GM21381 (cell line): ENCODE data around the gene POU2F1.

Experiments used
- ATAC-seq: cut with Tn5 transposase; IDR thresholded peaks from one replicate; pipeline ENCODE4 v1.9.1; 2021; ENCODE audit warnings: mild to moderate bottlenecking, moderate library complexity; ENCODE audit not compliant: unreplicated experiment

POU2F1 gene

DNA sequence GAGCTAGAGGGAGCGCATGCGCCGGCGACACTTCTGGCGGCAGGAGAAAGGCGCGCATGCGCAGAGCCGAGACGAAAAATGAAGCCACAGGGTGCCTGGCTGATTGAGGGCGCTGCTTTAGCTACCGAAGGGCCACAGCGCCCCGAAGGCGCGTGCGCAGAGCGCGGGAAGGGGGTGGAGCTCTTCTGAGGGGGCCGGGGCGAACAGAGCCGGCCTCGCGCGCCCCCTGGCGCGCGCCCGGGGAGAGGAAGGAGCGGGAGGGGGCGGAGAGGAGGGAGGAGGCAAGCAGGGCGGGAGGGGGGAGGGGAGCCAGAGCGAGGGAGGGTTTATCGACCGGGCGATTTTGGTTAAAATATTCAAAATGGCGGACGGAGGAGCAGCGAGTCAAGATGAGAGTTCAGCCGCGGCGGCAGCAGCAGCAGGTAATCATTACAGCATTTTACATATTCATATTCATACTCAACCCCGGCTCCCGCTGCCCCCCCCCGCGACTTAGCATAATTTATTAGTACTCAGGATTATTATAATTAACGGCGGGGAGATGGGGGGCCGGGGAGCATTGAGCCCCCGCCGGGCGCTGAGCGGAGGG is at the start of gene POU2F1:
Gene POU2F1 (plus strand): TSS at position 350 of the 589 bp plus-strand sequence. CDS start 12 bp downstream, at position 362.
- ATAC-seq: peak; percentile 57

DNA sequence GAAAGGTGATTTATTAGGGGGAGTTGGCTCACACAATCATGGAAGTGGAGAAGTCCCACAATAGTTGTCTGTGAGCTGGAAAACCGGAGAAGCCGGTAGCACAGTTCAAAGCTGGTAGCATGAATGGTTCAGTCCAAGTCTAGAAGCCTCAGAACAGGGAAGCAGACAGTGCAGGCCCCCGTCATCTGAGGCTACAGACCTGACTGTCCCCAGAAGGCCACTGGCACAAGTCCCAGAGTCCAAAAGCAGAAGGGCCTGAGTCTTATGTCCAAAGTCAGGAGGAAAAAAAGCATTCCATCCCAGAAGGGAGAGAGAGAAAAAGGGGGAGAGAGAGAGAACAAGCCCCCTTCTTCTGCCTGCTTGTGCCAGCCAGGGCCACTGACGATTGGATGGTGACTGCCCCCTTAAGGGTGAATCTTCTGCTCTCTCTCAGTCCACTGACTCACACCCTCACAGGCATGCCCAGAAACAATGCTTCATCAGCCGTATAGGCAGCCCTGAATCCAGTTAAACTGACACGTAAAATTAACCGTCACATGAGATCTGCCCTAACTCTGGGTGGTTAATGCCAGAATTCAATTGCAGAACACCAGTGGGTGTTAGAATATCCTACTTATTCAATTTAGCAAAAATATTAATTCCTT is 49.3 kb upstream of the POU2F1 start:
- no peak for ATAC-seq

DNA sequence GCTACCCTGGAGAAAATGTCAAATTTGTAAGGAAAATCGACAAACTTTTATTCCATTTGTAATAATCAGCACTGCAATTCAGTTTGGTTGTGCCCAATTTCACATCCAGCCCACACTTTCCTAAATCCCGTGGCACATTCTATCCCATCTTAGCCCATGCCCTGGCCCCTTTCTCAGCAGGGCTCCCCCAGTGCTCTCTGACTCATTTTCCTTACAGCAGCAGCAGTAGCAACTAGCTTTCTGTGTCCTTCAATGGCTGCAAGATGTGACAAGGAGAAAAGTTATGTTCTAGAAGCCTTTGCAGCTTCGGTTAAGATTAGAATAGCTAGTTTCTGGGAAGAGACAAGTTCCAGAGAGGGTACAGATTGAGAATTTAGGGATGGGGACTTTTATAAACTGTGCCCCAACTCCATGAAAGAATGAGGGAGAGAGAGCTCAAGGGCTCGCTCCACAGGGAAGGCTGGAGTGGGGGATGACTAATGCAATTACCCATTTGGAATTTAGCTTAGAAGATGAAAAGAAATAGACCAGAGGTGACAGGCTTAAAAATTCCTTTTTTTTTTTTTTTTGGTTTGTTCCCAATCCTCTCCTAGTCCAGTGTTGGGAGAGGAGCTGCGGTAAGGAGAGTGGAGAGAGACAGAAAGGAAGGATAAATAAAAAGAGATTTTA is 47.0 kb upstream of the POU2F1 start:
- ATAC-seq: no peak

DNA sequence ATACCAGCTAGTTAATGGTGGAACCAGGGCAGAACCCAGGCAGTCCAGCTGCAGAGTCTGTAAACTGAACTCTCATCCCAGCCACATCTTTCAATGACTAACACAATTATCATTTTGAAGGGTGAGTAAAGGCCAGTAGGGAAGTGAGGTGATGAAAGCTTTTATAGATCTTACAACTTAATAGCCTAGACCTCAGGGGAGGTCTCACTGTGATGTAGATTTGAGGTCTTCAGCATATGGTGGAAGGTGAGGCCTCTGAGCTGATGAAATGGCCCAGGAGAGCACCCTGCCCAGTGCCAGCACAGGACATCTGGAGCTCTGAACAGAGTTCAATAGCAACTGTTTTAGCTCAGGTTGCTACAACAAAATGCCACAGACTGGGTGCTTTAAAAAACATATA is 44.8 kb upstream of the POU2F1 start:
- ATAC-seq: no peak

DNA sequence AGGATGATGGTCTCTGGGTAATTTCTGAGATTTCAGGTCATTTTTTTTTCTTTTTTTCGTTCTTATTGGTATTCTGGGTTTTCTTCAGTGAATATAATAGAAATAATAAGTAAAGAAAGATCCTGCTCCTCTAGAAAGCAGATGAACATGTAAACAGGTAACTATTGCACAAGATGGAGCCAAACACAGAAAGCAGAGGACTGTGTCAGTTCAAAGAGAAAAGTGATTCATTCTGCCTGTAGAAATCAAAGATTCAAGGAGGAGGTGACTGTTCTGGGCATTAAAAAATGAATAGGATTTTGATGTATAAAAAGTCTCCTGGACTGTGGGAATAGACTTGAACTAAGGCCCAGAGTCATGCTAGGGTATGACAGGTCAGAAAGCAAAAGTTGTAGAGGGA is 41.9 kb upstream of the POU2F1 start:
- no peak for ATAC-seq

DNA sequence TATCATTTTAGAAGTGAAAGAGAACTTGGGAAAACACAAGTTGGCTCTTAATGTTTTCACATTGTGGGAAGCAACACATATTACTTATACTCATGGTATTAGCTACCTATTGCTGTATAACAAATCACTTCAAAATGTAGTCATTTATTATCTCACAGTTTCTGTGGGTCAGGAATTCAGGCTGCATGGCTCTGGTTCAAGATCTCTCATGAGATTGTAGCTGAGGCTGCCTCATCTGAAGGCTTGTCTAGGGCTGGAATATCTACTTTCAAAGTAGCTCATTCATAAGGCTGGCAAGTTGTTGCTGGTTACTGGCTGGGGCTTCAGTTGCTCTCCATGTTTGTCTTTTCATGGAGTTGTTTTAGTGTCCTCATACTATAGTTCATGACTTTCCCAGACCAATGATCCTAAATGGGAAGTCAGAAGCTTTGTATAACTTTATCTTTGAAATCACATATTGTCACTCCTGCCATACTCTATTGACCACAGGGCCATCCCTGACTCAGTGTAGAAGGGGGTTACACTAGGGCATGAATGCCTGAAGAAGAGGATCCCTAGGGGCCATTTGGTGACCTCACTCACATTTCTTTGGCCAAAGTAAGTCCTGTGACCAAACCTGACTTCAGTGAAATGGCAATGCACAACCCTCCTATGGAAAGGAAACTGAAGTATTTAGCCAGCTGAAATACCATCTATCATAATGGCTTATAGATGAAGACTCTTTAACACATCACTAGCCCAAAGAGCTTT is 37.9 kb upstream of the POU2F1 start:
- ATAC-seq: no peak

DNA sequence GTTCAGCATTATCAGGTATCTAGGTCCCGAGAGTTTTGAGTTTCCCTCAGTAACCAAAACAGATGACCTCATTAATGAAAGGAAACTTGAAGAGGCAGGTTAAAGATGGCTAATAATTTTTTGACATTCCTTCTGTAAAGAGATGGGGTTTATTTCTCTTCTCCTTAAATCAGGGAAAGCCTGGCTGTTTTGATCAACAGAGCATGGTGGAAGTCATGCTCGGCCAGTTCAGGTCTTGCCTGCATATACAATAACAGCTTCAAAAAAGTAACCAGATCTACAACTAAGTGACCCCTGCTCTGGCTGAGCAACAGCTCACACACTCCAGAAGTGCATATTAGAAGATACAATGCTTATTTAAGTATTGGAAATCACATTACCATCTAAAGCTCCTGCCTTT is 36.6 kb upstream of the POU2F1 start:
- ATAC-seq: no peak

DNA sequence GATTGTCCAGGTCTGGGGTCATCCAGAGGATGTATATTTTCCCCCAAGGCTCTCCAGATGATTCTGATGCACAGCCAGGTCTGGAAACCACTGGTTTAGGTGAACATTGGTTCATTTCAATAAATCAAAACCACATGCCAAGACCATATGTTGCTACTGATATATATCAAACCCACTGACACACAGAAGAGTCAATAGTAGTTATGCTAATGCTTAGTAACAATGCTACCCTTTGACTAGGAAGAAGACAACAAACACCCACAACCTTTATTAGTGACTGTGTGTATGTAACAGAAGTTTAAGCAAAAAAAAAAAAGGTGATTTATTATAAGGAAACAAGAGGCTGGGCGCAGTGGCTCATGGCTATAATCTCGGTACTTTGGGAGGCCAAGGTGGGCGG is 35.6 kb upstream of the POU2F1 start:
- no peak for ATAC-seq

DNA sequence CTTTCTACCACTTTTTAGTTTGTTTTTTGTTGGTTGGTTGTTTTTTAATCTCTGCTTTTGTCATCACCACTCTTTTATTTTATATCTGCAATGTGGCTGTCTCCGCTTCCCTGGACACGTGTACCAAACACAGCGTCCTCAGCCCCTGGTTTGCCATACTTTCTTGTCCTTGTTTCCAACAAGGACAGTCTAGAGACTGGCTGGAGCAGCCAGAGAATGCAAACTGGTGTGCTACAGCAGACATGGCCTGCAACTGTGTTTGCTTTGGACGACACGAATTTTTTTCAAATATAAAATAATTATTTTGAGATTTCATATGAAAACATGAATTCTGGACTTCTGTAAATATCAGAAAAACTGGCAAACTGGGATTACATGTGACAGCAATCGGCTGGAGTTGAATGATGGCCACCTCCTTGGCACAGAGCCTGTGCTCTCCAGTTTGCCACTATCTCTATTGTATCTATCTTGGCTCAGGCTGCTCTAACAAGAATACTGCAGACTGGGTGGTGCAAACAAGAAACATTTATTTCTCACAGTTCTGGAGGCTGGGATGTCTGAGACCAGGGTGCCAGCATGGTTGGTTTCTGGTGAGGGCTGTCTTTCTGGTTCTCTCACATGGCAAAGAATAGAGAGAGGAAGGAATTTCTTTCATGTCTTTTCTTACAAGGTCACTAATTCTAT is 34.6 kb upstream of the POU2F1 start:
- no peak for ATAC-seq

DNA sequence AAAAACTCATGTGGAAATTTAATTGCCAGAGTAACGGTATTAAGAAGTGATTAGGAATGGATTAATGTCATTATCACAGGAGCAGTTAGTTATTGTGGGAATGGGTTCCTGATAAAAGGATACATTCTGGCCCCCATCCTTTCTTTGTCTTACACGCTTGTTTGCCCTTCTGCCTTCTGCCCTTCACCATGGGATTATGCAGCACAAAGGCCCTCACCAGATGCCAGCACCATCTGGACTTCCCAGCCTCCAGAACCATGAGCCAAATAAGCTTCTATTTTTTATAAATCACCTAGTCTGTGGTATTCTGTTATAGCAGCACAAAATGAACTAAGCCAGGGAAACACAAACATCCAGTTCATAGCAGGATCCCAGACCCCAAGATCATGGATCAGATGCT is 33.9 kb upstream of the POU2F1 start:
- no peak for ATAC-seq

DNA sequence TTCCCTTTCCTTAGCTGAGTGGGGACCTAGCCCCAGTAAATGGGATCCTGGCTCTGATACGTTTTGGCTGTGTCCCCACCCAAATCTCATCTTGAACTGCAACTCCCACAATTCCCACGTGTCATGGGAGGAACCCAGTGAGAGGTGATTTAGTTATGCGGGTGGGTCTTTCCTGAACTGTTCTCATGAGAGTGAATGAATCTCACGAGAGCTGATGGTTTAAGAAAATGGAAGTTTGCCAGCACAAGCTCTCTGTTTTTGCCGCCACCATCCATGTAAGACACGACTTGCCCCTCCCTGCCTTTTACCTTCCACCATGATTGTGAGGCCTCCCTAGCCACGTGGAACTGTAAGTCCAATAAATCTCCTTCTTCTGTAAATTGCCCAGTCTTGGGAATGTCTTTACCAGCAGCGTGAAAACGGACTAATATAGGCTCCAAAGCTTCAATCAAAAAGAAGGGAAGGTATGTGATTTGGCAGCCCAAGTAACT is 29.9 kb upstream of the POU2F1 start:
- ATAC-seq: no peak

DNA sequence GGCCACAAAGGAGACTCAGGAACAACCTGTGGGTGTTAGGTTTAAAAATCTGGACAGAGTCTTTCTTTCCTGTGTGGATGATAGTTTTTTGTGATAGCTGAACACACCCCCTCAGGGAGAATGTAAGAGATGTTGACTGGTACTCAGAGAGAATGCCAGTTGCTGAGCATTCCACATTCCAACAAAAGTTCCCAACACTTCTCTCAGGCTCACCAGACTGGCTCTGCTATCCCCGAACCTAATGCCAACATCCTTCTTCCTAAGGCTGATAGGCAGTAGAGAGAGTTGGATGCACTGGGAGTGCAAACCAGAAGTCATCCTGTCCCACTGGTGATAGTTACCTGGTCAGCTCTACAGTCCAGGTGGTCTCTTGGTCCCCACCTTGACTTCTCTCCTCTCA is 28.7 kb upstream of the POU2F1 start:
- ATAC-seq: no peak

DNA sequence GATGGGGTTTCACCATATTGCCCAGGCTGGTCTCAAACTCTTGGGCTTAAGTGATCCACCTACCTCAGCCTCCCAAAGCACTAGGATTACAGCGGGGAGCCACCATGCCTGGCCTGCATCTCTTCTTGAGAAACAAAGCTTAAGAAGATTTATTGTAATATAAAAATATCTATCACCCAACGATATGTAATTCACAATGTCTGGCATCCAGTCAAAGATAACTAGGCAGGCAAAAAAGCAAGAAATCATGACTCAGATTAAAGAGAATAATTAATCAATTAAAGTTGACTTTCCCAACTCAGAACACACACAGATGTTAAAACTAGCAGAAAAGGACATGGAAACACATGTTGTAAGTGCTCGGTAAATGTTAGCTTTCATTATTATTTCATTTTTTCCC is 26.5 kb upstream of the POU2F1 start:
- ATAC-seq: no peak

DNA sequence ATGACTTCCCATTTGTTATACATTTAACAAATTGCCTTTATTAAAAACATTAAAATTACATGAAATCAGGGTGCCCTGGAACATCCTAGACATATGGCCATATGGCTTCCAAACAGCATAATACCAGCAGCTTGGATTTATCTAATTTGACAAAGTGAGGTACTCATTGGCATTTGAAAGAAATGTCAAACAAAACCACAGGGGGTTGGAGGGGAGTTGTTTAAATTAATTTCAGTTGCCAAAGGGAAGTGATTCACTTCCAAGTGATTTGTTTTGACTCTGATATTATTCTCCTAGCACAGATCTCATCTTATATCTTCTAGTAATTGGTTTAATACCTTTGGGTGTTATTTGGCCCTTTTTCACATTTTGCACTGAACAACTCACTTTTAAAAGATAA is 24.5 kb upstream of the POU2F1 start:
- ATAC-seq: no peak

DNA sequence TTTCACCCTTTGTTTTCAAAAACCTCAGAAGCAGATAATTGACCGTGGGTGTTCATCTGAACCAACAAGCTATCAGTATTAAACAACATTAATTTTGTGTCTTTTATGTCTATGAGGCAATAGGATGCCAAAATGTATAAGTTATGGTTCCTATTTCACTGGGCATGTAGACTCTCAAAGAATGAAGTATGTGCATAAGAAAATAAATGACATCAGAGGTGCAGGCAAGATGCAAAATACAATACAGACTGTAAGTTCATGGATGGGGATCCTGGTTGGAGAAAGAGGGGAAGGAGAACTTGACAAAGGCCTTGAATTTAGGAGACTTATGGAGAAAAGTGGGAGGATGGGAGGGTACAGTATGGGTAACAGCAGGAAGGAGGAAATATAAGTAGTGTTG is 23.4 kb upstream of the POU2F1 start:
- ATAC-seq: no peak

DNA sequence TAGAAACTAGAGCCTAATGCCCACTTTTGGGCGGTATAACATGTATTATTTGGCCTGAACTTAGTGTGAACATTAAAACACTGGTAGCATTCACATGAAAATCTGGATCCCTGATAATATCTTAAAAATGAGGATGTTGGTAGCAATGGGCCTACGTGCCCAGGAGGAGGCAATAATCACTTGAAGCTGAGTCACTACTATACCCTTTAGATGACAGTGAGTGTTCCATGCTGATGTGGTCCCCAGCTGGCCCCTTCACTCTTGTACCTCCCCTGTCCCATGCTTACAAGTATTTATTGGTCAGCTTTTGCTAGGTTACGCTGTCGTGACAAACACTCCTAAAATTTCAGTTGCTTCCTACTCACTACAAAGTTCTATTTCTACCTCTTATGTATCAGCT is 23.0 kb upstream of the POU2F1 start:
- ATAC-seq: no peak

DNA sequence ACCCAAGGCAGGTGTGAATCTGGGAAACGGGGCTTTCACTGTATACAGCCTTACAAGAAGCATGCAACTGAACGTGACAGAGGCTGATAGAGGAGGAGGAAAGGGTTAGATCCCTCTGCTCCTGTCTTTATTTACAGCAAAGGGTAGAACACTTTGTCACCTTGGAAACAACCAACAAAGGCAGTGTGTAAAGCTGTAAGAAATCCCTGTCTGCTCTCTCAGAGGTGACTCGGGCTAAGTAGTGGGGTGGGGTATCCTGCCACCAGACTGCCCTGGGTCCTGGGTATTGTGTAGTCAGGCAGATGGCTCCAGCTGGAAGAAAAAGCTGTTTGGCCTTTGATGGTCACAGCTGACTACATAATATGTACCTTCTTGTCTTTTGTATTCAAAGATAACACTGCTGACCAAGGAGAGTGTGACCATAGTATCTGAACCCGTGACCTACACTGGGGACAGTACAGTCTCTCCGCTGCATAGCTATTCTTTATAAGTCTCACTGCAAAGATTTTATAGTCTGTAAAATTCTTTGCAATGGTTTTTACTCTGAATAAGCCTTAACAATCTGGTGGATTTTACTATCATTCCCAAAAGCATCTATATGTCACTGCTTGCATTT is 22.1 kb upstream of the POU2F1 start:
- ATAC-seq: no peak

DNA sequence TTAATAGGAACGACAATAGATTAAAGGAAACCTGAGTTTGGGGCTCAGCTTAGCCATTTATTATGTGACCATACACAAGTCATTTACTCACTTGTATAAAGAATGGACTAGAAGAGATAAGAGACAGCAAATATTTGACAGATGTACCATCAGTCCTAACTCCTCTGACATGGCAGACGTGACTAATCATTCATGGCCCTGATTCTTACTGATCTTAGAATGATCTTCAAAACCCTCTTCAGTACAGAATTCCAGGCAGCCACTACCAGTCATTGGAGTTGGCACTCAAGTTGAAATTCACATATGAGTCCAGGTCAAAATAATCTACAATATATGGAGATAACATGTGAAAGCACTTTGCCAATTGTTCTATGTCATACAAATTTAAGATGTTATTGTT is 21.0 kb upstream of the POU2F1 start:
- ATAC-seq: no peak

DNA sequence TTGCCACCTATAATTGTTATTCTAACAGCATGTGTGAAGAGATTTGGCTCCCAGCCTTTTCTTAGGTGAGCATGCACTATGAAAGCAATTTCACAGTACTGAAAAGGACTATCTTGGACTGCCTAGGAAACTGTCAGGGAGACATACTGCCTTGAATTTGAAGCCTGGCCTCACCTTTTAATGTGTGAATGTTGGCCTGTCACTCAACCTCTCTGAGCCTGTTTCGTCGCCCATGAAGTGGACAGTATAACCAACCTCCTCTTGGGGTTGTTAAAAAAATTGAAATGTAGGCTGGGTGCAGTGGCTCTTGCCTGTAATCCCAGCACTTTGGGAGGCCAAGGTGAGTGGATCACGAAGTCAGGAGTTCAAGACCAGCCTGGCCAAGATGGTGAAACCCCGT is 20.4 kb upstream of the POU2F1 start:
- no peak for ATAC-seq

DNA sequence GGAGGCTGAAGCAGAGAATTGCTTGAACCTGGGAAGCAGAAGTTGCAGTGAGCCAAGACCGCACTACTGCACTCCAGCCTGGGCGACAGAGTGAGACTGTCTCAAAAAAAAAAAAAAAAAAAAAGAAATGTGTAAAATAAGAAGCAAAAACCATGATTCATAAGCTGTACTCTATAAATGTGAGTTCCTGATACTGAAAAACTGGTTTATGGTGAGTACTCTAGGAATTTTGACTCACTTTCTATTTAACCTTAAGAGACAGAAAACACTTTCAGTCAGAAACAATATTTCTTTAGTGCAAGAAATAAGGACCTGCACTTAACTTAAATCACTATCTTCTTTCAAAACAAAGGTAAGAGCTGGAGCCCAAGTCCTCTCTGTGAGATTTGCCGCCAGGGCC is 19.9 kb upstream of the POU2F1 start:
- no peak for ATAC-seq

DNA sequence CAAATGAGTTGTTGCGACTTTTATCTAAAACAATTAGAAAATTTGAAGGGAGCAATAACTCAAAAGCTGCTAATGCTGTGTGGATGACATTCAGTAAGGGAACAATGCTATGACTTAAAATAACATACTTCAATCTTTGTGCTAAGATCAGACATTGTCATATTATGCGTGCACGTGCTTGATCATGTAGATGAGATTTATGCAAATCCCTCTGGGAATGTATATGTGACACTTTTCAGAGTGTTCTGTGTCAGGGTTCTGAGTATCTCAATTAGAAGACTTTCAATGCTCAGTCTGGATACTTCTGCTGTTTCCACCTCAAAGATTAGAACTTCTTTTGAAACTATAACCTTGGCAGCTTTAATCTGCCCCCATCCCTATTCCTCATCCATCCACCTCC is 18.6 kb upstream of the POU2F1 start:
- no peak for ATAC-seq
